ENCODE data around the gene C11orf24.

C11orf24 gene

DNA sequence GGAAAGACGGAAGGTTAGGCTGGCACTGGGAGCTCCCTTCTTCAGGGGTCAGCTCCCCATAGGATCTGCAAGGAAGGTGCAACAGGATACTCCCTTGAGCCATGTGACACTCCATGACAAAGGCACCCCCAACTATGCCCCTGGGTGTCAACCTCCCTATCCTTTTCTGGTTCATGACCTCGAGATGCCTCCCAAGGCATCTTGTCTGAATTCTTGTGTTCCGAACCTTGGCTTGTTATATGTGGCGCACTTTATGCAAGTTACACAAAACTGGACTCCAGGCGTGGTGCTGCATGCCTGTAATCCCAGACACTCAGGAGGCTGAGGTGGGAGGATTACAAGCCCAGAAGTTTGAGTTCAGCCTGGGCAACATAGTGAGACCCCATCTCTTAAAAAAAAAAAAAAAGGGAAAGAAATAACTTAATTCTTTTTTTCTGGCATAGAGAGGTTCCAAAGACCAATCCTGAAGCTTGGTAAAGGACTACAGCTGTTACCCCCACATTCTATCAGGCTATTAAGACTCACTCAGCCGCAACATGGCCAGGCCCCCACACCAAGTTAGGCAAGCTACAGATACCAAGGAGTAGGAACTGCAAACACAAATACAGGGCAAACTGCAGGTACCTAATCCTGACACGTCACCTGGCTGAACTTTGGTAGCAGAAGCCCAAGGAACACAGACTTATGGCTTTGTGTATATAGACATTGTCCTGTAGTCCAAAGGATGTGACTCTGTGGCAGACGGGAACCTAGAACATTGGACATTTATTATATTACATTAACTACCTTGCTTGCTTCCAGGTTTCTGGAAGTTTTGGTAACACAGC lies 1.4 kb downstream of the C11orf24 start:
- no peak for DNase-seq (ENCODE audit: low read depth)

DNA sequence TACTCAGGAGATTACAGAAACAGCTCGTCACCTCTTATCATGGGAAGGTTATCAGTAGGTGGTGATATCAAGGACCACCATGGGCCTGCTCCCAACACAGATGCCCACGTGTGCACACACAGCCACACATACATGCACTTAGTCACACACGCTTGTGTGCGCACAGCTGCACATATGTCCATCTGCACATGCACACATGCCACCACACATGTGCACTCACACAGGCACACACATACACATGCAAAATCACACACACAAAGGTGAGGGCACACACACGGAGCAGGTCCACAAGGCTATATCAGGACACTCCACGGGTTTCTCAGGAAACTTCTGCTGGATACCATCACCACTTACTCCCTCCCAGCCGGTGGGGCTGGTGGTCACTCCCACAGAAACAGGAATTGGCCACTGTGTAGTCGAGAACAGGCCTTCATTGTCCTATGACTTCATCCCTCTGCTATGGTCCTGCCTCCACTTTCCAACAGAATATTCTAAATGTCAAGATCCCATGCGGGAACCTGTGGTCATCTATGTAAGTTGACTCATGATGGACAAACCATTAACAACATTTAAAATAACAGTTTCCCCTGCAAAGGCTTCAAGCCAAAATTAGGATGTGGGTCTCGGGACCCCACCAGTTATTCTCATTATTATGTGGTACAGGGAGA lies 2.2 kb downstream of the C11orf24 start:
- no peak for DNase-seq (ENCODE audit: low read depth)

DNA sequence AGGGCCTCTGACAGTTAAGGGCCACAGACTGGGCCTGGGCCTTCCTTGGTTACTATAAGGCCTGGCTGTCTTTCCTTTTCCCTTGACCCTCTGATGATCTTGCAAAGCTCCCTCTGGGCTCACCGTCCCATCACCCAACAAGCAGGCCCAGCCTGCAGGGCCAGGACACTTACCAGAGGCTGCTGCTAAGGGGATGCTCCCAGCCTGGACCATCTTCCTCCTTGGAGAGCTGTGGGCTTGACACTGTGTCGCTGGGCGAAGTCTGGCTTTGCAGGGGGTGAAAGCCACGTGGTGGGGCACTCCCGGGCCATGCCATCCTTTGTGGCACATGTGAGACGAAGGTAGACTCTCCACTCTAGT lies 3.9 kb downstream of the C11orf24 start:
- no peak for DNase-seq (ENCODE audit: low read depth)

DNA sequence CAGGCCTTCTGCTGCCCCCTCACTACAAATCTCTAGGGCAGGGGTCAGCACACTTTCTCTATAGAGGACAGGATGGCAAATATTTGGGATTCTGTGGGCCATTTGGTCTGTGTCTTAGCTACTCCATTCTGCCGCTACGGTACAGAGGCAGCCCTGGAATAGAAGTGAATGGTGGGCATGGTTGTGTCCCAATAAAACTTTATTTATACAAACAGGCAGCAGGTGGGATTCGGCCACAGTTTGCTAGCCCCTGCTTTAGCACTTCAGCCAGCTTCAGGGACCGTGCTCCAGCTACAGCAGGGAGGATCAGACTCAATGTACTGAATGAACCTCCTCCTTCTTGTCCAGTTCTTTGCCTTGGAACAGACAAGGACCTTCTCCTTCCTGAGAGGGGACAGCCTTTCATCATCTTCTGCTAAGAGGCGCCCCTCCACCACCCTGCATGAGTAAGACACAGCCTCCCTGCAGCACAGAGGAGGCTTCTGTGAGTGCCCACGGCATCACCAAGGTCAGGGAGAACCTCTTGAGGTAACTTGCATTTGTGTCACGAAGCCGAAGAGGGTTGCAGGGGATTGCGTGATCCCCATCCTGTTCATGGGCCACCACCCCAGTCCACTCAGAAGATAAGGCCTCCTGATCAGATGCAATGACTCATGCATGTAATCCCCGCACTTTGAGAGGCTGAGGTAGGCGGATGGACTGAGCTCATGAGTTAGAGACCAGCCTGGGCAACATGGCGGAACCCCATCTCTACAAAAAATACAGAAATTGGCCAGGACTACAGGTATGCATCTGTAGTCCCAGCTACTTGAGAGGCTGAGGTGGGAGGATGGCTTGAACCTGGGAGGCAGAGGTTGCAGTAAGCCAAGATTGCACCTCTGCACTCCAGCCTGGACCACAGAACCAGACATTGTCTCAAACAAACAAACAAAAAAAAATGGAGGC lies 4.6 kb downstream of the C11orf24 start:
- no peak for DNase-seq (ENCODE audit: low read depth)

DNA sequence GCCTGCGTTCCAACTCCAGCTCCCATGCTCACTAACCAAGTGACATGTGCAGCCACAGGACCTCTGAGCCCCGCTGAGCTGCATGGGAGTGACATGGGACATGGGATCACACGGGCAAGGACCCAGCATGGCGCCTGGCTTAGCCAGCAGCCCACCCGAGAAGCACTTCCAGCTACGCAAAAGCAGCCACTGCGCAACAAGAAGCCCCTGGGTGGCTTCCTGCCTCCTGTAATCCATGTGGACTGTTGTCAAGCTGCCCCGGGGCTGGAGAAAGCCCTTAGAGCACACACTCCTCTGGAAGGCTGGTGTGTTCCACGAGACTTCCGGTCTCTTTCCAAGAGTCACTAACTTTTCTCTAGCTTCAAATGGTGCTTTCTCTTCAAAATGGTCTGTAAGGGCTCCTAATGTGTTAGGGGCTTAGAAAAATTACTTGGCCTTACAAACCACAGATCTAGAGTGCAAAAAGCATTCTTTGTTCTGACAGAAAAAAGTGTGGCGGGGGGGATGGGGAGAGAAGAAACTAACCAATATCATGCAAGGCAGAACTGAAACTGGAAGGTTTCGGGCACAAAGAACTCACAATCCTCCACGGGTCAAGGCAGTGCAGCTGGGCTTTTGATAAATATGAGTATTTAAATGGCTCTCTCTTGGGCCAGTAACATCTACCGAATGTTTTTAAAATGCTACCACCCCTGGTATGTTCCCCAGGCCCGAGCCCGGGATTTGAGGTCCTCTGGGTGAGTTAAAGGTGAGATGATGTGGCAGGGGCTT lies 5.5 kb downstream of the C11orf24 start:
- DNase-seq (ENCODE audit: low read depth) = no peak

DNA sequence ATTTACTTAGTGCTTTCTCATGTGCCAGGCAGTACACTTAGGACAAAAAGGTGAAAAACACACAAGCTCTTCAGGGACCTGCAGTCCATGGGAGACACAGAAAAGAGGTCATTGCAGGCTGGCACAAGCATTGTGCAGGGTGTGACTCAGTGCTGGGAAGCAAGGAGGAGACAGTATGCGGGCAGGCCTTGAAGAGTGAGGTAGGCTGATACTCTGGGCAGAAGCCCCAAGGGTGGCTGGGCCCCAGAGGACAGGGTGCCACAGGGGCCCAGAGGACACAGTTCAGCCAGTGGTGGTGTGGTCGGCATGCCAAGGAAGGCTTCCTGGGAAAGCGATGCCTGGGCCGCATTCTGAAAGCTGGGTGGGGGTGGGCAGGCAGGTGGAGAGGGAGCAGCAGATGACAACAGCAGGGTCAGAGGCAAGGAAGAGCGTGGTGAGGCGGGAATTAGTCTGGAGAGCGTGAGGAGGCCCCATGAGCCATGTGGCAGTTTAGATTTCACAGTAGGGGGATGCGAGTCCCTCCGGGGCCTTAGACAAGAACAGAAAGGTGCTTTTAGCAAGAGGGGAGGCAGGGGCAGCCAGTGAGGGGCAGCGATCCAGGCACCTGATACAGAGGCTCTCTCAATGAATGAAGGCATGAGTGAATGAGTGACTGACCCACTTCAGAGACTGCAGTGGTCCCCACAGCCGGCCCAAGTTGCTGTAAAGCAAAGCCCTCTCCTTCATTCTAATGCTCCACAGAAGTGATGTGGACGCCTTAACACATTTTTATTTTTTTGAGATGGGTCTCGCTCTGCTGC lies 6.8 kb downstream of the C11orf24 start:
- DNase-seq (ENCODE audit: low read depth) = no peak

DNA sequence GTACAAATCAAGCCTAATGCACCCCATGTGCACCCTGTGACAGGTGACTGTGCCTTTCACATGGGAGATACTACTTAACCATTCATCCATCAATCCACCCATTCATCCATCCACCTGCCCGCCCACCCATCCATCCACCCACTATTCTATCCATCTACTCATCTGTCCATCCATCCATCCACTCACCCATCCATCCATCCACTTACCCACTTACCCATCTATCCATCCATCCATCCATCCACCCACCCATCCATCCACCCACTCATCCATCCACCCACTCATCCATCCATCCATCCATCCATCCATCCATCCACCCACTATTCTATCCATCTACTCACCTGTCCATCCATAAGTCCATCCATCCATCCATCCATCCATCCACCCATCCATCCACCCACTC lies 7.5 kb downstream of the C11orf24 start:
- DNase-seq (ENCODE audit: low read depth) = no peak

DNA sequence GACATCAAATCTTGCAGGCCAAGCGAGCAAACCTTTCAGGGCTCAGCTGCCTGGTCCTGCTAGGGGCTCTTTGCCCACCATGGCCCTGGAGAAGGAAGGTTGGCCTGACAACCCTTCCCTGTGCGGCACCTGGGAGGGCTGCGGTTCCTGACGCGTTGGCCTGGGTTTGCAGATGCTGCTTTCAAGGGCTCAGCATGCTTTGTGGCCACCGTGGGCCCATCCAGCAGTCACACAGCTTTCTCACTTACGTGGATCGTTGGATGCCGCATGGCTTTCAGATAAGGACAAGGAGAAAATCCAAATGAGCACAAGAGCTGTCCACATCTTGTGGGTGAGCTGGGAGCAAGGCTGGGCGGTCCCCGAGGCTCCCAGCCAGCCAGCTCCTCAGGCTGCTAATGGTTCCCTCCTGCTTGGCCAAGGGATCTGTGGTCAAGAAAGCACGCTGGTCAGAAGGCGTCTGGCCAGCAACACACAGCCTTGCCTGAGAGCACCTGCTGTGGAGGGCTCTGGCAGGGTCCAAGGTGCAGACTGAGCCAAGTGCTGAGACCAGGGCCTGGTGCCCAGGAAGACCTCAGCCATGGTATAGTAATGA lies 8.2 kb downstream of the C11orf24 start:
- DNase-seq (ENCODE audit: low read depth) = no peak

DNA sequence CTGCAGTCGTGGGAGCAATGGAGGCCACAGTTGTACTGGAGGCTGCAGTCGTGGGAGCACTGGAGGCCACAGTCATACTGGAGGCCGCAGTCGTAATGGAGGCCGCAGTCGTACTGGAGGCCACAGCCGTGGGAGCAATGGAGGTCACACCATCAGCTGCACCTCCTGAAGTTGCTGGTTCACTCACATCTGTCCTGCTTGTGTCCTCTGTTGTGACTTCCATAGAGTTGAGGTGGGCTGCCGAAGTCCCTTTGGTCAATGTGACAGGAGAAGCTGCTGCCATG lies 9.3 kb downstream of the C11orf24 start:
- DNase-seq (ENCODE audit: low read depth) = no peak

DNA sequence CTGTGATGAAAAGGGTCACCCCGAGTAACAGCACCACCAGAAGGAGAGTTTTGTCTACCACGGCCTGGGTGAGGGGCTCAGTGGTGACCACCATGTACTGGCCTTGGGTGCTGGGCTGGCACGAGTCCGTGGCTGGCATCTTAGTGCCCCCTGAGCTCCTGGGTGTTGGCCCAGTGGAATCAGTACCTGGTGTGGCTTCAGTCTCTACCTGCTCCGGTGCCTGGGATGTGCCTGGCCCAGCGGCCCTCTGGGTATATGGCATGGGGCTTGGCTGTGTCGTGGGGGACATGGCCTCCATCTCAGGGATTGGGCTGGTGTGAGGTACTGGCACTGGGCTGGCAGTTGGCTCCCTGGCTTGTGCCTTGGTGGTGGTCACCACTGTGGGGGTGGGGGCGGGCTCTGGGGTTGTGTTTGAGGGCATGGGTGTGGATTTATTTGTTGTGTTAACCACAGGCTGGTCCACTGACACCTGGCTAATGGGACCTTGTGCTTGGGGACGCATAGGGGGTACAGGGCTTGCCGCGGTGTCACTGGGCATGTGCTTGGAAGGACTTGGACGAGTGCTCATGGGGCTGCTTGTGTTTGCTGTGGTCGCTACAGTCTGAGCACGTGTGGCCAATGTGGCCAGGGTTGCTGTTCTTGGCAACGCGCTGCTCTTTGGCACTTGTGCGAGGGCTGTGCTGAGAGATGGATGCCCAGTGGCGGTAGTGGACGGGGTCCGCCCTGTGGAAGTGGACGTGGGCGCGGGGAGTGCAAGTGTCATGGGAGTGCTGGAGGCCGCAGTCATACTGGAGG lies 9.8 kb downstream of the C11orf24 start:
- DNase-seq (ENCODE audit: low read depth) = no peak

DNA sequence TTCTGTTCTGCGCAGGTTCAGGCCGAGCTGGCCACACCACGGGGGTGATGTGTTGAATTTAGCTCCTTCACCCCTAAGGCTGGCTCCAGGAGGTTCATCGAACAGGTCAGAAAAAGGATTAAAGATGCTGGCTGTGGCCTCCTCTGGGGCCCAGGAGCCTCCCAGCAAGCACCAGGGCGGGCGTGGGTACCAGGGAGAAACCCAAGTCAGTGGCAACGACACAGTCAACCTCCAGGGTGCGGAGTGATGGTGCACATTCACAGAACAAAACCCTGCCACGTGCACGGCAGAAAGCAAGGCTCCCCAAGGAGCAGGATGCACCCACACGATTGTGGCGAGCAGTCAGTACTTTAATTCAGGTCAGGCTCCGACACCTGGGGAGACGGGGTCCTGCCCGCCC lies 10.8 kb downstream of the C11orf24 start:
- no peak for DNase-seq (ENCODE audit: low read depth)

DNA sequence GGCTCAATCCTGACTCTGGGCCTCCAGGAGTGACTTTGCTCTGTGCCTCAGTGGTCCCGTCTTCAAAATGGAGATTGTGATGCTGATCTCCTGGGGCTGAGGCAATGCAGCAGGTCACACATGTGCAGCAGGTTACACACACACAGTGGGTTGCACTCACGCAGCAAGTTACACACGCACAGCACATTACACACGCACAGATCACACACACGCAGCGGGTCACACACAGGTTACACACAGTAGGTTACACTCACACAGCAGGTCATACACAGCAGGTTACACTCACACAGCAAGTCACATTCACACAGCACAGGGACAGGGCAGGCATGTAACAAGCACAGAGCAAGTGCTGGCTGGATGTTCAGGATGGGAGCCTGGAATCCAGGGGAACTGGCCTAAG lies 11.3 kb downstream of the C11orf24 start:
- DNase-seq (ENCODE audit: low read depth) = no peak

DNA sequence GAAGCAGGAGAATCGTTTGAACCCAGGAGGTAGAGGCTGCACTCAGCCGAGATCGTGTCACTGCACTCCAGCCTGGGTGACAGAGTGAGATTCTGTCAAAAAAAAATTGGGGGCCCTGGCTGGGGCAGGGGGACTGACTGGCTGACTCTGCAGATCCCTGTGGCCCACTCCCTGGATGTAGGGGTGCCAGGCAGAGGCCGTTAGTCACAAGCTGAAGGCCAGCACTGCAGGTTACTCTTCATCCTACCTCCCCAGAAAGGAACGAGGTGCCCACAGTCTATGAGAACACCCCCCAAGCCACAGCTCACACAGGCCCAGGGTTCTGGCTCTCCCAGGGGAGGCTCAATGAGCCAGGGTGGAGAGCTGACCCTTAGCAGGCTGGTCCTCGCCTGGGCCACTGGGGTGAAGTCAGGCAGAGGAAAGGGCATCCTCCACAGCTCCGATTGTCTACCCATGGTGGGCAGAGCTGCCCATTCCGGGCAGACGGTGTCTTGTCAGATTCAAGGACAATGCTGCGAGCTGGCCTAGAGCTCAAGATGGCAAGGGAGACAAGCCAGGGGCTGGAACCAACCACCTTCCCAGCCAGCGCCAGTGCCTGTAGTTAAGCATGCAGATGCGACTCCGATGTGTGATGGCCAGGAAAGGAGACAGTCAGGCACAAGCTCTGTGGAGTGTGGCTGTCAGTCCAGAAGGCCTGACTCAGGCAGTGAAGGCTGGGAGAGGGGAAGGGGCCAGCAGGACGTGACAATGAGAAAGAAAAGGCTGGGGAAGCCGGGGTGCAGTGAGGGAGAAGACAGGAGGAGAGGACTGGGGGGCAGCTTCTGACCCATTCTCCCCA lies 12.4 kb downstream of the C11orf24 start:
- no peak for DNase-seq (ENCODE audit: low read depth)

DNA sequence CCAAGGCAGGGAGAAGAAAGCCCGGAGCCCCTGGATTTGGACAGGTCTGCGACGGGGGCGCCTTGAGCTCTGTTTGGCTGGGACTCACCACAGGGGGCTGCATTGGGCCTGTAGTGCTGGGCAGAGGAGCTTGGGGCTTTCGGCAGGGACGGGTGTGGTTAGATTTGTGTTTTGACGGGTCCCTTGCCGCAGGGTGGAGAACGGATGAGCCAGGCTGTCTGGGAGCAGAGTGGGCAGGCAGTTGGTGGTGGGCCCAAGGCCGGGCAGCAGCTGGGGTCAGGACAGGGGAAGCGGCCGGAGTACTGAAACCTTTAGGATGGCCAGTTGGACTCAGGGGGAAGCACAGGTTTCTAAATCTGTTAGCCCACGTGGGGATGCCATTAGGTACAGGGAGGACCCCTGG lies 13.4 kb downstream of the C11orf24 start:
- DNase-seq (ENCODE audit: low read depth) = no peak

DNA sequence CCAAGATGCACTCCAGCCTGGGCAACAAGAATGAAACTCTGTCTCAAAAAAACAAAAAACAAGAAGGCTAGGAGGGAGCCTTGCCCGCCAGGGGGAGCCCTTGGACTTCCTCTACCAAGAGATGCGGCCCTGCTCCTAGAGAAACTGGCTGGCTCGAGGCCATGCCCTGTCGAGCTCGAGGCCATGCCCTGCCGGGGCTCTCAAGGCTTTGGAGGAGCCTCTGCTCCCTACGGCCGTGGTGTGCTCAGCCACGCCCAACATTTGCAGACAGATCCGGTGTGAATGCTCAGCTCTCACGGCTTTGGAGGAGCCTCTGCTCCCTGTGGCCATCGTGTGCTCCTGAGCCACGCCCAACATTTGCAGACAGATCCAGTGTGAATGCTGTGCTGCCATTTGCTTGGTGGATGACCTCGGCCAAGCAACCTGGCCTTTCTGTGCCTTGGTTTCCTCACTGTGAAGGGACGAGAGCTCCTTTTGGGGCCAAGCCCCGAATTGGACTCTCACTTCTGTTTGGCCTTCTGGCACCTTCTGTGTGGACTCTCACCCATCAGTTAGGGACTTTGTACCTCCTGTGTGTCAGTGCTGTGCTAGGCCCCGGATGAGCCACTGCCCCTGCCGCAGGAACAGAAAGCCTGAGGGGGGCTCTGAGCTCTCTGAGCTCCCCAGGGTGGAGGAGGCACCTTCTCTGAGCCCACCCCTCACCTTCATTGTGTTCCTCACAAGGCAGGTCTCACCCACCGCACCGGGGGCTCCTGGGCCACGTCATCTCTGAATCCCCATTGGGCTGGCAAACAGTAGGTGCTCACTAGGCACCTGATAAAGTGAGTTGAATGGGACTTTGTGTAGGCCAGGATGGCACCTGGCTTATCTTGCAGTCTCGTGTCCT lies 14.1 kb downstream of the C11orf24 start:
- DNase-seq (ENCODE audit: low read depth) = peak; percentile 95

DNA sequence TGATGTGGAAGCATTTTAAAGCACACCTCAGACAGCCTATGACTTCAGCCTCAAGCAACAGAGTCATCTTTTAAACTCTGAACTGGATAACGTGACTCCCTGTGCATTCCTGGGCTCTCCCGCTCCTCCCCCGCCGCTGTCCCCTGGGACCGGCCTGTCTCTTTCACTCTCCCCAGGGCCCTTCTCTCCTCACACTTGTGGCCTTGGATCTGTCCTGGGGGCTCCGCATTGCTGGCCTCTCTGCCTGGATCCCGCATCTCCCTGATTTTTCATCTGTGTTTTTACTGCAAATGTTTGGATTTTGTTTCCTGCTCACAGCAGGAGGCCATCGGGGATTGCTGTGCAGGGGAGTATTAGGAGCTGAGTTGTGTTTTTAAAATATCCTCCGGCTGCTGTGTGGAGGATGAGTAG lies 15.4 kb downstream of the C11orf24 start:
- no peak for DNase-seq (ENCODE audit: low read depth)

DNA sequence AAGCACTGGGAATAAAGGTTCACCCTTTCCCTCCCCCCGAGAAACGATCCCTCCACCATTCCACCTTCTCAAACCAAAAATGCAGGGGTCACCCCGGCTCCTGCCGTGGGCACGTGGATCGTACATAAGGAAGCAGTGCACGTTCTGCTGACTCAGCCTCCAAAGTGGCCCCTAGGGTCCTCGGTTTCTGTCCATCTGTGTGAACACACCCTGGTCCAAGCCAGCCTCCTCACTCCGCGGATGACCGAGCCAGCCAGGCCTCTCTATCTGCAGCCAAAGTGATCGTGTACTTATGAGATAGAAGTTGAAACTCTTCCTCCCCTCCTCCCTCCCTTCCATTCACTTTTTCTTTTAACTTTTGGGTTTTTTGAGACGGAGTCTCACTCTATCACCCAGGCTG lies 16.2 kb downstream of the C11orf24 start:
- no peak for DNase-seq (ENCODE audit: low read depth)

DNA sequence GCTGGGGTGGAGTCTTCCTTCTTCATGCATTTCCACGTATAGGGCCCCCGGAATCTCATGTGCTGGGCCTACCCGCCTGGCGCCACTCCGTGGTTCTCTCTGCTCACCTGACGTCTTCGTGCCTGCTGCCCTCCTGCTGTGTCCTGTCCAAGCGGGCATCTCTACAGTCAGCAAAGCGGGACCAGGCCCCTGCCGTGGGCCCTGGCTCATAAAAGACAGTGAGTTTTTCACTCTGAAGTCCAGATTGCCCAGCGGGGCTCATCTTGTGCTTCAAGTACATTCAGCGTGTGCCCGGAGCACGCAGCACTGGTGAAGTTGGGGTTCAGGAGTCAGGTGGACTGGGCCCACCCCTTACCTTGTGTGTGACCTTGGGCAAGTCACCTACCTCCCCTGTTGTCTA lies 17.4 kb downstream of the C11orf24 start:
- no peak for DNase-seq (ENCODE audit: low read depth)
